Fibroblast of villous mesenchyme (primary cell): ENCODE data around the gene GMCL1. TPM values are rescaled to one million over a fixed set of nuclear protein-coding genes. Genes with fewer than 3 reads are reported as not detected.

Experiments used
- DNase-seq: peaks from one replicate; pipeline ENCODE4 v3.0.0-alpha.2; 2010; ENCODE audit warnings: low read depth
- H3K4me3 ChIP-seq: 2 replicates; pipeline ENCODE4 v1.5.1; 2011; ENCODE audit warnings: low read depth, mild to moderate bottlenecking, low read length
- total RNA-seq: library from RNA; depleted of rRNA; stranded (reverse); fragments of >200 nt; gene quantifications from 2 replicates; pipeline ENCODE4 v1.2.3, GENCODE V29; 2012
- TF ChIP-seq, protein P1 (sequence below): IDR thresholded peaks from 2 replicates; pipeline ENCODE4 v1.5.1; 2012; ENCODE audit warnings: low read depth, mild to moderate bottlenecking, low read length; ENCODE audit not compliant: insufficient read depth

The GMCL1 gene
- total RNA-seq, 1 donor = 12.5 TPM

DNA sequence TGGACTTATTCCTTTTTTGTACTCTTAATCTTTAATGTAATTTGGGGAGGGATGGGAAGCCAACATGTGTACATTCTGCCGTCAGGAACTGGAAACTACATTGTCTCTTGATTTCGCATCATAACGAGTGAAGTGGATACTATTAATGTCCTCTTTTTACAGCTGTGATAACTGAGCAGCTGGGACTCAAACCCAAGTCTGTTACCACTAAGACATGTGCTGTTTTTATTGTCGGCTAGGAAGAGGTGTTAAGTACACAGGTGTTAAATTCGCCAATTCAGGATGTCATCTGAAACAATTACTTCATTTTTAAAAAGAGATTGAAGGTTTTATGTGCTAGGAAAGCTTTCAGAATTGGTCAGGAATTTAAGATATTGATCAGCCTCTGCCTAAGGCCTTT, 6.9 kb downstream of the GMCL1 start:
- no peak for DNase-seq
- H3K4me3 ChIP-seq = no peak overlapping the region
- TF ChIP-seq, protein P1, sequence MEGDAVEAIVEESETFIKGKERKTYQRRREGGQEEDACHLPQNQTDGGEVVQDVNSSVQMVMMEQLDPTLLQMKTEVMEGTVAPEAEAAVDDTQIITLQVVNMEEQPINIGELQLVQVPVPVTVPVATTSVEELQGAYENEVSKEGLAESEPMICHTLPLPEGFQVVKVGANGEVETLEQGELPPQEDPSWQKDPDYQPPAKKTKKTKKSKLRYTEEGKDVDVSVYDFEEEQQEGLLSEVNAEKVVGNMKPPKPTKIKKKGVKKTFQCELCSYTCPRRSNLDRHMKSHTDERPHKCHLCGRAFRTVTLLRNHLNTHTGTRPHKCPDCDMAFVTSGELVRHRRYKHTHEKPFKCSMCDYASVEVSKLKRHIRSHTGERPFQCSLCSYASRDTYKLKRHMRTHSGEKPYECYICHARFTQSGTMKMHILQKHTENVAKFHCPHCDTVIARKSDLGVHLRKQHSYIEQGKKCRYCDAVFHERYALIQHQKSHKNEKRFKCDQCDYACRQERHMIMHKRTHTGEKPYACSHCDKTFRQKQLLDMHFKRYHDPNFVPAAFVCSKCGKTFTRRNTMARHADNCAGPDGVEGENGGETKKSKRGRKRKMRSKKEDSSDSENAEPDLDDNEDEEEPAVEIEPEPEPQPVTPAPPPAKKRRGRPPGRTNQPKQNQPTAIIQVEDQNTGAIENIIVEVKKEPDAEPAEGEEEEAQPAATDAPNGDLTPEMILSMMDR = no peak

DNA sequence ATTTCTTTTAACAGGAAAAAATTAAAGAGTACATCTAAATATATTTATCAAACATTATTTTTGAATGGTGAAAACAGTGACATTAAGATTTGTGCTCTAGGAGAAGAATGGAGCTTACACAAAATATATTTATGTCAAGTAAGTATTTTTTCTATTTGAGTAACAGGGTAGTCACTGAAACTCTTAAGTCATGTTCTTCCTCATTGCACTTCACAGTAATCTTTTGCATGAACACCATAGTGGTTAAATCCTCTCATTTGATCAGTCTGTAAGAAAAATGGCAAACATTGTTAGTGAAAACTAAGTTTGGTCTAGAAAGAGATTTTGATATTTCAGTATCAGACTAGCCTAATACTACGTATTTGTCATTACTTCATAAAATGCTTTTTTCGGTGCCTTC, 8.1 kb downstream of the GMCL1 start:
- no peak overlapping the region for H3K4me3 ChIP-seq
- no peak for DNase-seq

DNA sequence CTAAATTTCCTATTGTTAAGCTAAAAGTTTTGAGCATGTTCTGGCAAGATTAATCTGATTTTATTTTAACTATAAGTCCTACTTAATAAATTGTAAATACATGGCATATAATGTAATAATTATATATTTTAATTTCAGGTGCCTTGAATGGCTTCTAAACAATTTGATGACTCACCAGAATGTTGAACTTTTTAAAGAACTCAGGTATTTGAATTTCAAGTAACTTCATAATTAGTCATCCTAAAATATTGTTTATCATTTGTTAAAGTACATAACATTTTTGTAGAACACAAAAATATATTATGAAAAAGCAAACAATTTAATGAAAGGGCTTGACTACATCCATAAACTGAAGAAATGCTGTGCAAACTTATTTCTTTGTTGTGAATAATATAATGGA, 14.5 kb downstream of the GMCL1 start:
- DNase-seq = peak; percentile 6
- no peak overlapping the region for H3K4me3 ChIP-seq
- TF ChIP-seq, protein P1 = no peak

More for the DNA sequence above, 8.1 kb downstream of the GMCL1 start:
- TF ChIP-seq, protein P1 = no peak

DNA sequence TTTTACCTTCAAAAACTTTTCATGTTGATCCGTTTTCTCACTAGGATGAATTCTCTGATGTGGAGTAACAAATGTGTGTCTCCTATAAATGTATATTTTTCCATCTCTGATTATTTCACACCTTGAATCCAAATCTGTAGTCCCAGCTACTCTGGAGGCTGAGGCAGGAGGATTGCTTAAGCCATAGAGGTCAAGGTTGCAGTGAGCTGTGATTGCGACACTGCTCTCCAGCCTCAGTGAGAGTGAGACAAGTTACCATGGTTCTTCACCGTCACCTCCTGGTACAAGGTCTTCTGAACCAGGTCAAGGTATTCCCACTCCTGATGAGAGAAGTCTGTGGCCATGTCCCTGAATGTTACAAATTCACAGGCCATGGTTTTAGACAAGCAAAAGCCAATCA, 15.1 kb downstream of the GMCL1 start:
- no peak for DNase-seq
- no peak overlapping the region for H3K4me3 ChIP-seq
- TF ChIP-seq, protein P1 = no peak

DNA sequence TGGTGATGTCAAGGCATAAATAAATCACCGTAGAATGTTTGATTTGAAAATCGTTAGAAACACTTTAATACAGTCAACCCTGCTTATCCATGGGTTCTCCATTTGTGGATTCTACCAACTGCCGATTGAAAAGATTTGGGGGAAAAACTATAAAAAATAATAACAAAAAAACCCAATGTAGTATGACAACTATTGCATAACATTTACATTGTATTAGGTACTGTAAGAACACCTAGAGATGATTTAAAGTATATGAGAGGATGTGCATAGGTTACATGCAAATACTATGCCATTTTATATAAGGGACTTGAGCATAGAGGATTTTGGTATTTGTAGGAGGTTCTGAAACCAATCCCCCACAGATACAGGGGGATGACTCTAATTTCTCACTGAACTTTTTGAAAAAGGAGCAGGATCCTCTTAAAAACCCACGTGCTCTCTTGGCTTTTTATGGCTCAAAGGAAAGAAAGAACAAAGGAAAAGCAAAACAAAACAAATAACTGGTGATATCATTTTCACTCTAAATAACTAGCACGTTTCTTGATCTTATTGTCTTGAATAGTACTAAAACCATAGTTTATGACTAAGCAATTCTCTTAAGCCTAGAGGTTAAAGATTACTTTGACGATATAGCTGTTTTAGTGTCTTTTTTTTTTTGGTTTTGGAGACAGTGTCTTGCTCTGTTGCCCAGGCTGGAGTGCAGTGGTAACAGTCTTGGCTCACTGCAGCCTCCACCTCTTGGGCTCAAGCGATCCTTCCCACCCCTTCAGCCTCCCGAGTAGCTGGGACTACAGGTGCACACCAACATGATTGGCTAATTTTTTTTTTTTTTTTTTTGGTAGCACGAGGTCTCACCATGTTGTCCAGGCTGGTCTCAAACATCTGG, 17.0 kb downstream of the GMCL1 start:
- TF ChIP-seq, protein P1 = no peak
- DNase-seq = no peak
- H3K4me3 ChIP-seq = no peak overlapping the region

DNA sequence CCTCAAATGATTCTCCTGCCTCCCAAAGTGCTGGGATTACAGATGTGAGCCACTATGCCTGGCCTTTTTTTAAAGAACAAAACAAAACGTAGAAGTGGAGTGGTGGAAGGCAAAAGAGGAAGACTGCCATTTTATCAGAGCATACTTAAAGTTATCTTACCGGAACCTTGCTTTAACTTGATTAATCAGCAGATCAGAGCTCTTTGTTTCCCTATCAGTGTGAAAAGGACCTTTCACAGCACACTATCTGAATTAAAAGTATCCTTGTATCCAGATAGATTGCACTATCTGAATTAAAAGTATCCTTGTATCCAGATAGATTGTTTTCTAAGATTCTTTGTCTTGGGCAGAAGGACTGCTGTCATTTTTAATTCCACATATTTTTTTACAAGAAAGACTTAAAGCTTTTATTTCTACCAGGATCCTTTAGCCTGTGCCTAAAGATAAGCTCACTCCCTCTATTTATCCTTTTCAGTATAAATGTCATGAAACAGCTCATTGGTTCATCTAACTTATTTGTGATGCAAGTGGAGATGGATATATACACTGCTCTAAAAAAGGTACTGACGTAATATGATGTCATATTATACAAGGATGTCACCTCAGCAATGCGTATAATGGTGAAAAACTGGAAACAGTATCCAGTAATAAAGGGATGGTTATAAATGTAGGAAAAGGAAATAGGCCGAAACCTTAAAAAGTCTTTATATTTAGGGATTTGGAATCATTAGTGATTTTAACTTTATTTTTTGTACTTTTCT, 17.8 kb downstream of the GMCL1 start:
- DNase-seq = no peak
- TF ChIP-seq, protein P1 = no peak
- H3K4me3 ChIP-seq = no peak overlapping the region
